HepG2 (cell line): Measurements from ENCODE around the gene VPS54. TPM values are rescaled to one million over a fixed set of nuclear protein-coding genes. Genes with fewer than 3 reads are reported as not detected.

Experiments used
- GATAD2A ChIP-seq: IDR thresholded peaks from 2 replicates; pipeline ENCODE4 v1.6.1; 2016
- MAZ ChIP-seq, 2 experiments: sonication (generic) in 1 of 2; formaldehyde crosslinking in 1 of 2; IDR thresholded peaks; 2 replicates each; pipeline versions ENCODE4 v1.5.0 to v1.6.1; 2012 to 2020; ENCODE audit warnings: low read depth in 2 of 2, mild to moderate bottlenecking in 2 of 2, borderline replicate concordance in 1 of 2, improper control_type of control experiment in 1 of 2, low read length in 1 of 2, missing genetic modification reagents in 1 of 2, moderate library complexity in 1 of 2
- MXD4 ChIP-seq: IDR thresholded peaks from 2 replicates; pipeline ENCODE4 v1.6.1; 2016; ENCODE audit warnings: mild to moderate bottlenecking, missing biosample characterization, missing genetic modification reagents
- NFKBIZ ChIP-seq: IDR thresholded peaks from 2 replicates; pipeline ENCODE4 v1.6.1; 2018; ENCODE audit warnings: missing genetic modification reagents, missing compliant biosample characterization
- PRMT3 ChIP-seq: sonication (generic); formaldehyde crosslinking; IDR thresholded peaks from 2 replicates; pipeline ENCODE4 v1.8.1; 2022; ENCODE audit warnings: low read depth, mild to moderate bottlenecking, moderate library complexity, missing genetic modification reagents, borderline replicate concordance
- RBAK ChIP-seq: sonication (generic); formaldehyde crosslinking; IDR thresholded peaks from 2 replicates; pipeline ENCODE4 v1.5.1; 2020; ENCODE audit warnings: mild to moderate bottlenecking, missing genetic modification reagents
- XBP1 ChIP-seq: sonication (generic); formaldehyde crosslinking; IDR thresholded peaks from 2 replicates; pipeline ENCODE4 v1.5.0; 2020; ENCODE audit warnings: missing genetic modification reagents
- polyA plus RNA-seq, 8 experiments: library from polyadenylated mRNA; depleted of rRNA in 3 of 8; stranded (reverse) in 7 of 8; unstranded in 1 of 8; fragments of >200 nt; fragmentation: Illumina TruSeq in 4 of 8; extraction: Trizol in 4 of 8; gene quantifications; 2 replicates each; pipeline versions ENCODE4 v1.2.1 to v1.2.3, GENCODE V29; 2011 to 2016; ENCODE audit warnings: low read depth in 4 of 8, missing spikeins in 1 of 8, mixed read lengths in 1 of 8; ENCODE audit not compliant: insufficient read depth in 1 of 8
- total RNA-seq, 5 experiments: library from RNA; depleted of rRNA; stranded (reverse); fragments of >200 nt; fragmentation: Illumina TruSeq; extraction: Trizol; gene quantifications; 2 replicates each; pipeline ENCODE4 v1.2.3, GENCODE V29; 2016; ENCODE audit warnings: low read depth in 1 of 5
- TF ChIP-seq, protein P1 (sequence below): sonication (generic); formaldehyde crosslinking; IDR thresholded peaks from 2 replicates; pipeline ENCODE4 v1.4.0; 2020; ENCODE audit warnings: missing genetic modification reagents
- TF ChIP-seq, protein P2 (sequence below), 2 experiments: sonication (generic) in 1 of 2; formaldehyde crosslinking in 1 of 2; IDR thresholded peaks; 2 replicates each; pipeline versions ENCODE4 v1.6.1 to v1.9.0; 2014 to 2022; ENCODE audit warnings: antibody characterized with exemption in 1 of 2, borderline replicate concordance in 1 of 2, inconsistent platforms in 1 of 2, low read depth in 1 of 2, missing genetic modification reagents in 1 of 2
- TF ChIP-seq, protein P3 (sequence below): sonication (generic); formaldehyde crosslinking; IDR thresholded peaks from 2 replicates; pipeline ENCODE4 v1.4.0; 2020; ENCODE audit warnings: missing genetic modification reagents, low read depth, mild to moderate bottlenecking, borderline replicate concordance
- TF ChIP-seq, protein P4 (sequence below): sonication (generic); formaldehyde crosslinking; IDR thresholded peaks from 2 replicates; pipeline ENCODE4 v1.4.0; 2020; ENCODE audit warnings: missing genetic modification reagents

Gene VPS54
- total and polyA plus RNA-seq, 2 of the 13 experiments (the other 11 are each of a cell fraction or from before 2014, with no cell fraction given): 64.7 to 77.5 TPM

DNA sequence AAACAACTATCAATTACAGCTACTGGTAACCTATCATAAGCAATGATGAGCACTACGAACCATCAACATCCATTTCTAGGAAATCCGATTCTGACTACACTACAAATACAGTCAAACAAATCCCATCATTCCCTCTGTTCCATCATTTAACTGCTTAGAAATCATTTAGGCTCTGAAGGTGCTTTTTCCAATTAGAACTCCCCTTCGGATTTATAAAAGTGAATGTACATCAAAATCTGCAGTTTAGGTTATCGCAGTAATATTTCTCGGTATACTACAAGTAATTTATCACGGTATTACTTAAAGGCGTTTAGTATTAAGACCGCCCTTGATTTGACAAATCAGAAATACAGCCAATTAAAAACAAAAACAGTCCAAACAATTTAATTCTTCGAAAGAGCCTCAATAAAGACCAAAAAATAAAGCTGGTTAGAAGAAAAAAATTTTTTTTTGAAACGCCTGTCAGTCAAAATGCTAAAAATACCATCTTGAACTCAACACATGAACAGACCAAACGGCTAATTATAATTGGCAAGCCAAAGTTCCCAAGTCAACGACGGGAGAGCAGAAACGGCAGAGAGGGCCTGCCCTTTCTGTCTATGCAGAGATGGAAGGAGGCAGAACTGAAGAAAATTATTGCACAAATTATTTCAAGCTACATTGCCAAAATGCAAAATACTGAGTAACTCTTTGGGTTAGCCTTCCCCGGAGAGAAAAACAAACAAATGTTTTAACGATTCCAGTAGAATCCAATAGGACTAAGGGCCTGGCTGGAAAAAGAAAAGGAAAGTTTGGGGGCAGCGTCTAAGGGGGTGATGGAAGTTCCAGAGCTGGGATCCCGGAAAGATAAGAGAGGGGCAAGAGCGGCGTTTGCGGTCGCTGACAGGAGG, 1.2 kb downstream of the VPS54 start (continued):
- peak; percentile 38; the same call in 1 of the 2 replicates for TF ChIP-seq GATAD2A (CRISPR knock-in tag)
- no peak for TF ChIP-seq PRMT3 (CRISPR knock-in tag)
- TF ChIP-seq RBAK: no peak
- TF ChIP-seq, protein P1, sequence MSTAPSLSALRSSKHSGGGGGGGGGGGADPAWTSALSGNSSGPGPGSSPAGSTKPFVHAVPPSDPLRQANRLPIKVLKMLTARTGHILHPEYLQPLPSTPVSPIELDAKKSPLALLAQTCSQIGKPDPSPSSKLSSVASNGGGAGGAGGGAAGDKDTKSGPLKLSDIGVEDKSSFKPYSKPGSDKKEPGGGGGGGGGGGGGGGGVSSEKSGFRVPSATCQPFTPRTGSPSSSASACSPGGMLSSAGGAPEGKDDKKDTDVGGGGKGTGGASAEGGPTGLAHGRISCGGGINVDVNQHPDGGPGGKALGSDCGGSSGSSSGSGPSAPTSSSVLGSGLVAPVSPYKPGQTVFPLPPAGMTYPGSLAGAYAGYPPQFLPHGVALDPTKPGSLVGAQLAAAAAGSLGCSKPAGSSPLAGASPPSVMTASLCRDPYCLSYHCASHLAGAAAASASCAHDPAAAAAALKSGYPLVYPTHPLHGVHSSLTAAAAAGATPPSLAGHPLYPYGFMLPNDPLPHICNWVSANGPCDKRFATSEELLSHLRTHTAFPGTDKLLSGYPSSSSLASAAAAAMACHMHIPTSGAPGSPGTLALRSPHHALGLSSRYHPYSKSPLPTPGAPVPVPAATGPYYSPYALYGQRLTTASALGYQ (CRISPR knock-in tag): 0 out of 2 replicates have a peak, but pooled peaks have one; percentile 12
- no peak for TF ChIP-seq NFKBIZ (CRISPR knock-in tag)
- TF ChIP-seq MXD4 (CRISPR knock-in tag): no peak
- TF ChIP-seq, protein P2, sequence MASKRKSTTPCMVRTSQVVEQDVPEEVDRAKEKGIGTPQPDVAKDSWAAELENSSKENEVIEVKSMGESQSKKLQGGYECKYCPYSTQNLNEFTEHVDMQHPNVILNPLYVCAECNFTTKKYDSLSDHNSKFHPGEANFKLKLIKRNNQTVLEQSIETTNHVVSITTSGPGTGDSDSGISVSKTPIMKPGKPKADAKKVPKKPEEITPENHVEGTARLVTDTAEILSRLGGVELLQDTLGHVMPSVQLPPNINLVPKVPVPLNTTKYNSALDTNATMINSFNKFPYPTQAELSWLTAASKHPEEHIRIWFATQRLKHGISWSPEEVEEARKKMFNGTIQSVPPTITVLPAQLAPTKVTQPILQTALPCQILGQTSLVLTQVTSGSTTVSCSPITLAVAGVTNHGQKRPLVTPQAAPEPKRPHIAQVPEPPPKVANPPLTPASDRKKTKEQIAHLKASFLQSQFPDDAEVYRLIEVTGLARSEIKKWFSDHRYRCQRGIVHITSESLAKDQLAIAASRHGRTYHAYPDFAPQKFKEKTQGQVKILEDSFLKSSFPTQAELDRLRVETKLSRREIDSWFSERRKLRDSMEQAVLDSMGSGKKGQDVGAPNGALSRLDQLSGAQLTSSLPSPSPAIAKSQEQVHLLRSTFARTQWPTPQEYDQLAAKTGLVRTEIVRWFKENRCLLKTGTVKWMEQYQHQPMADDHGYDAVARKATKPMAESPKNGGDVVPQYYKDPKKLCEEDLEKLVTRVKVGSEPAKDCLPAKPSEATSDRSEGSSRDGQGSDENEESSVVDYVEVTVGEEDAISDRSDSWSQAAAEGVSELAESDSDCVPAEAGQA (IDR thresholded peaks at IDR 0.05; ENCODE audit: low read depth): no peak
- TF ChIP-seq, protein P2 (CRISPR knock-in tag; IDR thresholded peaks at IDR 0.05; ENCODE audit: borderline replicate concordance): peak; percentile 17; the same call in 1 of the 2 replicates
- TF ChIP-seq, protein P3, sequence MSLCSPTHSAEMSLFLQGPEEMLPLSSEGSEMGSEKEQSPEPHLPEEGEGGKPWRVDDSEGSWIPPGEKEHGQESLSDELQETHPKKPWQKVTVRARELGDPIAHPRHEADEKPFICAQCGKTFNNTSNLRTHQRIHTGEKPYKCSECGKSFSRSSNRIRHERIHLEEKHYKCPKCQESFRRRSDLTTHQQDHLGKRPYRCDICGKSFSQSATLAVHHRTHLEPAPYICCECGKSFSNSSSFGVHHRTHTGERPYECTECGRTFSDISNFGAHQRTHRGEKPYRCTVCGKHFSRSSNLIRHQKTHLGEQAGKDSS (CRISPR knock-in tag): 0 out of 2 replicates have a peak, but pooled peaks have one; percentile 22
- TF ChIP-seq, protein P4, sequence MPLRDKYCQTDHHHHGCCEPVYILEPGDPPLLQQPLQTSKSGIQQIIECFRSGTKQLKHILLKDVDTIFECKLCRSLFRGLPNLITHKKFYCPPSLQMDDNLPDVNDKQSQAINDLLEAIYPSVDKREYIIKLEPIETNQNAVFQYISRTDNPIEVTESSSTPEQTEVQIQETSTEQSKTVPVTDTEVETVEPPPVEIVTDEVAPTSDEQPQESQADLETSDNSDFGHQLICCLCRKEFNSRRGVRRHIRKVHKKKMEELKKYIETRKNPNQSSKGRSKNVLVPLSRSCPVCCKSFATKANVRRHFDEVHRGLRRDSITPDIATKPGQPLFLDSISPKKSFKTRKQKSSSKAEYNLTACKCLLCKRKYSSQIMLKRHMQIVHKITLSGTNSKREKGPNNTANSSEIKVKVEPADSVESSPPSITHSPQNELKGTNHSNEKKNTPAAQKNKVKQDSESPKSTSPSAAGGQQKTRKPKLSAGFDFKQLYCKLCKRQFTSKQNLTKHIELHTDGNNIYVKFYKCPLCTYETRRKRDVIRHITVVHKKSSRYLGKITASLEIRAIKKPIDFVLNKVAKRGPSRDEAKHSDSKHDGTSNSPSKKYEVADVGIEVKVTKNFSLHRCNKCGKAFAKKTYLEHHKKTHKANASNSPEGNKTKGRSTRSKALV (CRISPR knock-in tag): 0 out of 2 replicates have a peak, but pooled peaks have one; percentile 40
- 0 out of 2 replicates have a peak, but pooled peaks have one; percentile 27 for TF ChIP-seq XBP1 (CRISPR knock-in tag)
- TF ChIP-seq MAZ (IDR thresholded peaks at IDR 0.05; ENCODE audit: borderline replicate concordance, low read depth, low read length): no peak
- no peak for TF ChIP-seq MAZ (CRISPR knock-in tag; IDR thresholded peaks at IDR 0.05; ENCODE audit: low read depth)
